ENCODE results near the gene CDAN1.
A peak's percentile ranks its signal among the peaks of the same experiment; 100 is the strongest.

The CDAN1 gene

DNA sequence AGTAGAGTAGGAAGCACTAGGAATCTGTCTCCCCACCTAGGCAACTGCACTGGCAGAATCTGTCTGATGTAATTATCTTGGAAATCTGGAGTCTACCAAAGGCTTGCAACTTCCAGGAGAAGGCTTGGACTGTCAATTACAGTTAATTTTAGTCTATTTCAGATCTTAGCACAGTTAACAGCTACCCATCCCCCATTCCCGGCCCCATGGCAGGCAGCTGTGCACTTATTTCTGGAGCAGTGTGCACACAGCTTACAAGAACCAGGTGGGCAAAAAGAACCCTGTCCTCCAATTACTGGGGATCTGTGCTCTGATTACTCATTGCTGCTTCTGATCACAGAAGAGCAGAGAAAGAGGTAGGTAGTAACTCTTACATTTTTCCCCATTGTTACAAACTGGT, 12.3 kb upstream of the CDAN1 start:
- no peak for TF ChIP-seq CTCF (IDR thresholded peaks at IDR 0.05; ENCODE audit: low read depth, low read length)
- DNase-seq = no peak
- no peak overlapping the region; the same call in 1 of the 2 replicates for H3K27ac ChIP-seq
- no peak overlapping the region for H3K4me3 ChIP-seq (ENCODE audit: low read depth, low read length)
- no peaks in the 10 kb centered on the region for H3K27me3 ChIP-seq (ENCODE audit: insufficient read depth, low read depth, severe bottlenecking)
- peaks cover 2% of the 10 kb centered on the region; the same call in 1 of the 2 replicates for H3K36me3 ChIP-seq
- H3K9me3 ChIP-seq (ENCODE audit: severe bottlenecking) = peaks cover 2% of the 10 kb centered on the region

- no peak for DNase-seq
- H3K4me3 ChIP-seq (ENCODE audit: low read depth, low read length) = no peak overlapping the region
- 0 out of 2 replicates have a peak, but pooled peaks cover 2% of the 10 kb centered on the region for H3K36me3 ChIP-seq
- no peak for TF ChIP-seq CTCF (IDR thresholded peaks at IDR 0.05; ENCODE audit: low read depth, low read length)
- no peaks in the 10 kb centered on the region for H3K9me3 ChIP-seq (ENCODE audit: severe bottlenecking)
- no peak overlapping the region for H3K27ac ChIP-seq
- no peaks in the 10 kb centered on the region for H3K27me3 ChIP-seq (ENCODE audit: insufficient read depth, low read depth, severe bottlenecking)
Observed at GRCh38 chr15:42744195-42744594, 7.3 kb upstream of the CDAN1 start.

DNA sequence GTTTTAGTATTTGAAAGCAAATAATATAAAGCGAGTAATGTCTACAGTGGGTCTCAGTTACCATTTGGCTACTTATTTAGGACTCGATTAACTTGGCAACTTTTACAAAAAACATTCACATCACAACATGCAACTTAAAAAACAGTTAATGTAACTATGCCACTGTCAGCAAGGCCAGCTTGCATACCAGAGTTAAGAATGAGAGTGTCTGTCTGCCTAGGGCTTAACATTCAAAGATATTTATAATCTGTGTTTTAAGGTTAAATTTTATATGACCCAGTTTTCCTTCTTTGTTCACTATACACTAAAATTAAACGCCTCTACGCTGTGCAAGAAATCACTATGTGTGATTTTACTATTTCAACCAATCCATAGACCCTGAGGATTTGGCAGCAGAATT, 5.2 kb upstream of the CDAN1 start:
- no peak for DNase-seq
- Histone ChIP-seq H3K4me3 (ENCODE audit: low read depth, low read length) (no peak overlapping the region), H3K36me3 (0 out of 2 replicates have a peak, but pooled peaks cover 2% of the 10 kb centered on the region), H3K27me3 (ENCODE audit: insufficient read depth, low read depth, severe bottlenecking) (no peaks in the 10 kb centered on the region), H3K9me3 (ENCODE audit: severe bottlenecking) (no peaks in the 10 kb centered on the region), H3K27ac (no peak overlapping the region)
- no peak for TF ChIP-seq CTCF (IDR thresholded peaks at IDR 0.05; ENCODE audit: low read depth, low read length)

DNA sequence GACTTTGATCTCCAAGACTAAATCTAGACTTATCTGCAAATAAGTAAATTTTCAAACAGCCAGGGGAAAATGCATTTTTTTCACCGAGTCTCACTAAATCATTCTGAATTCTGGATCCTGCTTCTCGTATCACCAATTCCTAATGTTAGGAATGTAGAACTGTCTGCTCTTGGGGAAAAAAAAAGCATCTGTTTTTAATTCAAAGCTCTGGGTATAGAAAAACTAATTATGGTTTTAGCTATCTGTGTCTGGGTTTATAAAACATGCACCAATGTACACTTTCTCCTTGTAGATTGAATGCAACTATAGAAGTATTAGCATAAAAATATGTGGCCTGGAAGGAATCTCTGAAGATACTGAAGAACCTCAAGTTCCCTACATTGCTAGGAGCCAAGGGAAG, 4.8 kb upstream of the CDAN1 start:
- H3K27me3 ChIP-seq (ENCODE audit: insufficient read depth, low read depth, severe bottlenecking) = no peaks in the 10 kb centered on the region
- H3K9me3 ChIP-seq (ENCODE audit: severe bottlenecking) = no peaks in the 10 kb centered on the region
- no peak for TF ChIP-seq CTCF (IDR thresholded peaks at IDR 0.05; ENCODE audit: low read depth, low read length)
- DNase-seq = no peak
- no peak overlapping the region for H3K4me3 ChIP-seq (ENCODE audit: low read depth, low read length)
- H3K27ac ChIP-seq = no peak overlapping the region
- 0 out of 2 replicates have a peak, but pooled peaks cover 2% of the 10 kb centered on the region for H3K36me3 ChIP-seq

- Histone ChIP-seq H3K27ac (peak overlapping the region; percentile 84), H3K36me3 (peaks cover 26% of the 10 kb centered on the region), H3K9me3 (ENCODE audit: severe bottlenecking) (no peaks in the 10 kb centered on the region), H3K4me3 (ENCODE audit: low read depth, low read length) (peak overlapping the region; percentile 73), H3K27me3 (ENCODE audit: insufficient read depth, low read depth, severe bottlenecking) (no peaks in the 10 kb centered on the region)
- TF ChIP-seq CTCF (IDR thresholded peaks at IDR 0.05; ENCODE audit: low read depth, low read length) = 0 out of 2 replicates have a peak, but pooled peaks have one; percentile 10
- DNase-seq = peak; percentile 31
Observed at GRCh38 chr15:42737529-42738328, 801 bp upstream of the CDAN1 start.

All from WERI-Rb-1 (cell line).